Prostate gland (tissue), 2 donors: ENCODE data around the gene PLEKHH1. TPM values are rescaled to one million over a fixed set of nuclear protein-coding genes. Genes with fewer than 3 reads are reported as not detected.

Experiments used
- DNase-seq: peaks from one replicate; pipeline ENCODE4 v3.0.0-alpha.2; 2019; ENCODE audit warnings: low spot score
- H3K27ac ChIP-seq, 2 donors: fragments of 200-600 bp; sonication (generic); 2 replicates each; pipeline ENCODE4 v1.5.1; 2017 to 2019
- H3K27me3 ChIP-seq: fragments of 200-600 bp; sonication (generic); replicated peaks from 2 replicates; pipeline ENCODE4 v1.5.1; 2019; ENCODE audit not compliant: insufficient read depth
- H3K36me3 ChIP-seq, 2 donors: fragments of 200-600 bp; sonication (generic); 1 replicate in 1 of 2; 2 replicates in 1 of 2; pipeline versions ENCODE4 v1.5.1 to v1.8.1; 2017 to 2019
- H3K4me1 ChIP-seq: fragments of 200-600 bp; sonication (generic); replicated peaks from 2 replicates; pipeline ENCODE4 v1.5.1; 2019
- H3K4me3 ChIP-seq, 2 donors: fragments of 200-600 bp; sonication (generic); 2 replicates each; pipeline ENCODE4 v1.5.1; 2017 to 2019
- H3K9me3 ChIP-seq: fragments of 200-600 bp; sonication (generic); 2 replicates; pipeline ENCODE4 v1.5.1; 2017
- POLR2A ChIP-seq: fragments of 450-650 bp; IDR thresholded peaks from one replicate; pipeline ENCODE4 v1.6.1; 2016; ENCODE audit warnings: antibody characterized with exemption, mild to moderate bottlenecking
- POLR2AphosphoS5 ChIP-seq: sonication (generic); formaldehyde crosslinking; IDR thresholded peaks from one replicate; pipeline ENCODE4 v1.6.1; 2017; ENCODE audit warnings: antibody characterized with exemption
- WGBS: methylation state at CpG from one replicate; pipeline ENCODE4 v1.1.5; 2018; 5-methylcytosine and 5-hydroxymethylcytosine counted together
- intact Hi-C: fragments of 100-400 bp; cut with DNase I; formaldehyde crosslinking; loops from one replicate; pipeline ENCODE4 v1.14.2; 2022
- total RNA-seq, 2 donors: library from RNA; depleted of rRNA; stranded (reverse); fragments of >200 nt; gene quantifications; one replicate each; pipeline ENCODE4 v1.1.0, GENCODE V29; 2016
- TF ChIP-seq, protein P1 (sequence below), 4 experiments: fragments of 200-600 bp in 2 of 4; fragments of 450-650 bp in 2 of 4; sonication (generic) in 2 of 4; IDR thresholded peaks; 1 replicate in 3 of 4; 2 replicates in 1 of 4; pipeline ENCODE4 v1.5.1; 2016 to 2019; ENCODE audit warnings: antibody characterized with exemption in 4 of 4, mild to moderate bottlenecking in 2 of 4, moderate library complexity in 2 of 4

PLEKHH1 gene
- total RNA-seq, 2 donors from 2014 or later, result 57.9 to 92.7 TPM

DNA sequence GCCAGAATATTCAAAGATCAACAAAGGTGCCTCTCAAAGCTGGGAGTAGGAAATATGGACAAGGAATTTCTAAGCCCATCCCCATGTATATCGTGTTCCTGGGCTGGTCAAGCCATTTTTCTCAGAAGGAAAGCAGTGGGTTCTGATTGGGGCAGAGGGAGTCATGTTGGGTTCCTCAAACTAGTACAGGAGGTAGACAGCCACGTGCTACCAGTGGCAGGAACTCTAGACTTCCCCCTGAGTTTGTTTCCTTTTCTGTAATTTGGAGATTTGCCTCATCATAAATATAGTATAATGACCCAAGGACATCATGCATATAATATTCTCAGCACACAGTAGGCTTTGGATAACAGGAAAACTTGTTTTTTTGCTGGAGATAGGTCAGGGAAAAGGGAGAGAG, 16.4 kb upstream of the PLEKHH1 start:
- Histone ChIP-seq H3K27ac (no peak overlapping the region), H3K4me1 (no peaks in the 10 kb centered on the region), H3K4me3 (no peak overlapping the region), H3K36me3 (no peaks in the 10 kb centered on the region), H3K27me3 (no peaks in the 10 kb centered on the region), H3K9me3 (no peaks in the 10 kb centered on the region)
- DNase-seq, result no peak
- intact Hi-C loops, result no loop called here
- 52% methylated on average over 2 of the region's 2 CpGs for WGBS
- no peak for TF ChIP-seq POLR2AphosphoS5
- TF ChIP-seq, protein P1, sequence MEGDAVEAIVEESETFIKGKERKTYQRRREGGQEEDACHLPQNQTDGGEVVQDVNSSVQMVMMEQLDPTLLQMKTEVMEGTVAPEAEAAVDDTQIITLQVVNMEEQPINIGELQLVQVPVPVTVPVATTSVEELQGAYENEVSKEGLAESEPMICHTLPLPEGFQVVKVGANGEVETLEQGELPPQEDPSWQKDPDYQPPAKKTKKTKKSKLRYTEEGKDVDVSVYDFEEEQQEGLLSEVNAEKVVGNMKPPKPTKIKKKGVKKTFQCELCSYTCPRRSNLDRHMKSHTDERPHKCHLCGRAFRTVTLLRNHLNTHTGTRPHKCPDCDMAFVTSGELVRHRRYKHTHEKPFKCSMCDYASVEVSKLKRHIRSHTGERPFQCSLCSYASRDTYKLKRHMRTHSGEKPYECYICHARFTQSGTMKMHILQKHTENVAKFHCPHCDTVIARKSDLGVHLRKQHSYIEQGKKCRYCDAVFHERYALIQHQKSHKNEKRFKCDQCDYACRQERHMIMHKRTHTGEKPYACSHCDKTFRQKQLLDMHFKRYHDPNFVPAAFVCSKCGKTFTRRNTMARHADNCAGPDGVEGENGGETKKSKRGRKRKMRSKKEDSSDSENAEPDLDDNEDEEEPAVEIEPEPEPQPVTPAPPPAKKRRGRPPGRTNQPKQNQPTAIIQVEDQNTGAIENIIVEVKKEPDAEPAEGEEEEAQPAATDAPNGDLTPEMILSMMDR (IDR thresholded peaks at IDR 0.05), result no peak
- TF ChIP-seq POLR2A, result no peak

DNA sequence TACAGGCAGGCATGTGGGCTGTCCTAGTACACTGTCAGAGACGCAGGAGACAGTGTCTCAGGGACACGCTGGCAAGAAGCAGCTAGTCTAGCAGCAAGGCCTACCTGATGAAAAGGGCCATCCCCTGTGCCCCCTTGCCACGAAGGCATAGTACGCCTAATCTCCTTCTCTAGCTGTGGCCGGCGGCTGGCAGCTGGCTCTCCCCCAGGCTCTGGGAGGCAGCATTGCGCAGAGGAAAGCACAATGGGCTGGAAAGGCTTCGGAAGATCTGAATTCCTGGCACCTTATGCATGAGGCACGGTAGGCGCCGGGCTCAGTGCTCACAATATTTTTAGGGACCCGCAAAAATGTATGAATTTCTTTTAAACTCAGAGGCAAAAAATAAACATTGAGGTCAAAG, 16.0 kb upstream of the PLEKHH1 start:
- whole genome bisulfite sequencing, result 31% methylated on average over 12 of the region's 12 CpGs
- TF ChIP-seq POLR2AphosphoS5, result no peak
- TF ChIP-seq, protein P1 (IDR thresholded peaks at IDR 0.05), result peak in 1 of 4 experiments; percentile 5
- H3K4me1 ChIP-seq, result no peaks in the 10 kb centered on the region
- H3K4me3 ChIP-seq, result no peak overlapping the region
- H3K36me3 ChIP-seq, result no peaks in the 10 kb centered on the region
- H3K27me3 ChIP-seq, result no peaks in the 10 kb centered on the region
- no peaks in the 10 kb centered on the region for H3K9me3 ChIP-seq
- intact Hi-C loops, result no loop called here
- peak; percentile 52 for DNase-seq
- H3K27ac ChIP-seq, result no peak overlapping the region

DNA sequence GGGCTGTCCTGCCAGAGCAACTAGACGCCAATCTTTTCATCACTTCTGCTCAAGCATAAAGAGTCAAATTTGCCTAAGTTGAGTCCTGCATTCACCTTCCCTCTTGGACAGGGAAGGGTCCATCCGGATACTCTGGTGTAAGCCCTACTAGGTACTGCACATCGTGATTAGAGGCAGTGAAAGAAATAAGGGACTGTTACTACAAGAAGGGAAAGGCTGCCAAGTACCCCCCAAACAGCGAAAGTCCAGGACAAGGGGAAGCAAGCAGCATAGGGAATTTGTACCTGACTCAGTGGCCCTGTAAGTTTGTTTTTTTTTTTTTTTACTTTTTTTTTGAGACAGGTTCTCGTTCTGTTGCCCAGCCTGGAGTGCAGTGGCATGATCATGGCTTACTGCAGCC, 13.7 kb upstream of the PLEKHH1 start:
- intact Hi-C loops, result no loop called here
- H3K27me3 ChIP-seq, result no peaks in the 10 kb centered on the region

DNA sequence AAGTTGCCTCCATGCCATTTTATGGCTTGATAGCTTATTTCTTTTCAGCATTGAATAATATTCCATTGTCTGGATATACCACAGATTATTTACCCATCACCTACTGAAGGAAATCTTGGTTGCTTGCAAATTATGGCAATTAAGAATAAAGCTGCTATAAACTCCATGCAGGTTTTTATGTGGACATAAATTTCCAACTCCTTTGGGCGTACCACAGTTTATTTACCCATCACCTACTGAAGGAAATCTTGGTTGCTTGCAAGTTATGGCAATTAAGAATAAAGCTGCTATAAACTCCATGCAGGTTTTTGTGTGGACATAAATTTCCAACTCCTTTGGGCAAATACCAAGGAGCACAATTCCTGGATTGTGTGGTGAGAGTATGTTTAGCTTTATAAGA, 12.6 kb upstream of the PLEKHH1 start:
- DNase-seq, result no peak
- intact Hi-C loops, result no loop called here
- Histone ChIP-seq H3K27ac (no peak overlapping the region), H3K9me3 (no peaks in the 10 kb centered on the region), H3K27me3 (no peaks in the 10 kb centered on the region), H3K4me3 (no peak overlapping the region), H3K4me1 (no peaks in the 10 kb centered on the region), H3K36me3 (no peaks in the 10 kb centered on the region)
- WGBS, result 63% methylated on average over 1 of the region's 1 CpG
- TF ChIP-seq POLR2AphosphoS5 (no peak), POLR2A (no peak)
- TF ChIP-seq, protein P1 (IDR thresholded peaks at IDR 0.05), result no peak

More for the DNA sequence above, 13.7 kb upstream of the PLEKHH1 start:
- Histone ChIP-seq H3K4me3 (no peak overlapping the region), H3K4me1 (no peaks in the 10 kb centered on the region), H3K9me3 (no peaks in the 10 kb centered on the region), H3K36me3 (no peaks in the 10 kb centered on the region), H3K27ac (no peak overlapping the region)
- TF ChIP-seq POLR2A, result no peak
- TF ChIP-seq, protein P1 (IDR thresholded peaks at IDR 0.05), result no peak
- no peak for TF ChIP-seq POLR2AphosphoS5
- 95% methylated on average over 5 of the region's 5 CpGs for WGBS
- no peak for DNase-seq

DNA sequence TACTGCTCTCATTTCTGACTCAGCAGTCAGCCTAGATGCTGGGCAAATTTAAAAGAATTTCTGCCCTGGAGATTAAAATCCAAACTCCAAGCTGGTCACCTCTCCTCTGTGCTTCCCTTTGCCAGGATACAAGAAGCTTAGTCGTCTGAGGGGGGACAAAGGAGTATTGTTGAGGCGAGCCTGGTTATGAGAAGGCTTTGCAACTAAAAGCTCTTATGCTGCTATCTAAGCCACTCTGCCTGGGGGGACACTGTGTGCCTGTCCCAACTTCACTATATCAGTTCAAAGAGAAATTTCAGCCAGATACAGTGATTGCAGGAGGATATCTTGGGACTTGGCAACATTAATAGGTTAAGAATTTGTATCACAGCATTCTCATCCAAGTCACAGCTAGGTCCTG, 10.8 kb upstream of the PLEKHH1 start:
- no peaks in the 10 kb centered on the region for H3K36me3 ChIP-seq
- WGBS, result 26% methylated on average over 2 of the region's 2 CpGs
- H3K27me3 ChIP-seq, result no peaks in the 10 kb centered on the region
- H3K27ac ChIP-seq, result no peak overlapping the region
- intact Hi-C loops, result no loop called here
- H3K4me3 ChIP-seq, result no peak overlapping the region
- no peak for DNase-seq
- TF ChIP-seq, protein P1 (IDR thresholded peaks at IDR 0.05), result no peak
- TF ChIP-seq POLR2A (no peak), POLR2AphosphoS5 (no peak)
- H3K9me3 ChIP-seq, result no peaks in the 10 kb centered on the region
- no peaks in the 10 kb centered on the region for H3K4me1 ChIP-seq
